HCT116 (cell line): ENCODE results near the gene TMEM176B. TPM values are rescaled to one million over a fixed set of nuclear protein-coding genes. Genes with fewer than 3 reads are reported as not detected.

Experiments used
- ATAC-seq: fragments of 200-7000 bp; cut with Tn5 transposase; 2 replicates; pipeline ENCODE4 v1.9.1; 2020; ENCODE audit warnings: mild to moderate bottlenecking, moderate library complexity
- BruUV-seq: library from RNA; stranded (reverse); fragments of 400-500 nt; replicated peaks from 2 replicates; lab custom pipeline; 2021; lab: Mats Ljungman, UMichigan
- CTCF ChIA-PET: fragments of 300-600 bp; sonication (Branson Sonifier 250); formaldehyde crosslinking; loops from one replicate; lab custom pipeline; 2021; ENCODE audit warnings: antibody characterized with exemption; lab: Charles Lee
- POLR2A ChIA-PET: fragments of 300-600, 350-600 bp; sonication (Branson Sonifier 250); formaldehyde crosslinking; loops from one replicate; lab custom pipeline; 2021; ENCODE audit warnings: antibody characterized with exemption; lab: Charles Lee
- RAD21 ChIA-PET, 2 experiments: fragments of 300-600 bp; sonication (Branson Sonifier 250); formaldehyde crosslinking; loops; one replicate each; lab custom pipeline; 2023; ENCODE audit warnings: low total read pairs in 2 of 2; ENCODE audit not compliant: uncharacterized antibody in 2 of 2, unreplicated experiment in 2 of 2, low non-redundant PET in 1 of 2; lab: Charles Lee
- DNase-seq: peaks from one replicate; pipeline ENCODE4 v3.0.0-alpha.2; 2010; ENCODE audit warnings: low read depth, low spot score
- H2AFZ ChIP-seq: fragments of 200-600 bp; shearing (Covaris generic), sonication (generic); 2 replicates; pipeline ENCODE4 v1.6.1; 2017; ENCODE audit warnings: low read depth, mixed run types, mixed read lengths, antibody characterized with exemption, low read length; ENCODE audit not compliant: poor library complexity, severe bottlenecking
- H3K27ac ChIP-seq: 2 replicates; pipeline ENCODE4 v1.5.1; 2012; ENCODE audit warnings: low read depth, low read length
- H3K27me3 ChIP-seq: fragments of 200-600 bp; sonication (generic); 2 replicates; pipeline ENCODE4 v1.6.1; 2016; ENCODE audit warnings: mixed run types, low read length, mixed read lengths; ENCODE audit not compliant: insufficient read depth
- H3K36me3 ChIP-seq, 2 experiments: fragments of 200-500 bp in 1 of 2; fragments of 200-600 bp in 1 of 2; sonication (Bioruptor generic) in 1 of 2; sonication (generic) in 1 of 2; 2 replicates each; pipeline versions ENCODE4 v1.5.1 to v1.6.1; 2014 to 2016; ENCODE audit warnings: low read length in 2 of 2, inconsistent platforms in 1 of 2, mixed read lengths in 1 of 2, mixed run types in 1 of 2; ENCODE audit not compliant: insufficient read depth in 2 of 2, control insufficient read depth in 1 of 2
- H3K4me1 ChIP-seq, 2 experiments: fragments of 200-600 bp in 1 of 2; sonication (generic) in 1 of 2; 2 replicates each; pipeline versions ENCODE4 v1.5.1 to v1.6.1; 2012 to 2017; ENCODE audit warnings: low read length in 2 of 2, inconsistent platforms in 1 of 2, mild to moderate bottlenecking in 1 of 2, mixed read lengths in 1 of 2, mixed run types in 1 of 2, moderate library complexity in 1 of 2; ENCODE audit not compliant: insufficient read depth in 2 of 2, control insufficient read depth in 1 of 2
- H3K4me2 ChIP-seq: fragments of 200-600 bp; sonication (generic); 2 replicates; pipeline ENCODE4 v1.6.1; 2017; ENCODE audit warnings: mixed run types, low read length, mixed read lengths
- H3K4me3 ChIP-seq, 2 experiments: fragments of 200-600 bp in 1 of 2; sonication (generic) in 1 of 2; replicated peaks in 1 of 2; 2 replicates each; pipeline ENCODE4 v1.5.1; 2011 to 2016; ENCODE audit warnings: low read length in 2 of 2, control low read depth in 1 of 2, low read depth in 1 of 2, mild to moderate bottlenecking in 1 of 2, mixed read lengths in 1 of 2, mixed run types in 1 of 2
- H3K79me2 ChIP-seq: fragments of 200-600 bp; sonication (generic); 2 replicates; pipeline ENCODE4 v1.6.1; 2017; ENCODE audit warnings: mild to moderate bottlenecking, mixed run types, low read length, moderate library complexity, mixed read lengths; ENCODE audit not compliant: insufficient read depth
- H3K9ac ChIP-seq: fragments of 200-600 bp; sonication (generic); 2 replicates; pipeline ENCODE4 v1.6.1; 2016; ENCODE audit warnings: low read length, mixed read lengths
- H3K9me2 ChIP-seq: fragments of 200-600 bp; sonication (generic), shearing (Covaris generic); 2 replicates; pipeline ENCODE4 v1.6.1; 2017; ENCODE audit warnings: mixed run types, mild to moderate bottlenecking, moderate library complexity; ENCODE audit not compliant: insufficient read depth
- H3K9me3 ChIP-seq, 2 experiments: fragments of 200-500 bp in 1 of 2; fragments of 200-600 bp in 1 of 2; sonication (Bioruptor generic) in 1 of 2; sonication (generic) in 1 of 2; 2 replicates each; pipeline ENCODE4 v1.6.1; 2014 to 2017; ENCODE audit warnings: low read length in 2 of 2, mixed read lengths in 2 of 2, inconsistent platforms in 1 of 2, low read depth in 1 of 2, mild to moderate bottlenecking in 1 of 2, mixed run types in 1 of 2, moderate library complexity in 1 of 2; ENCODE audit not compliant: control insufficient read depth in 1 of 2, insufficient read depth in 1 of 2
- H4K20me1 ChIP-seq: fragments of 200-600 bp; sonication (generic), shearing (Covaris generic); 2 replicates; pipeline ENCODE4 v1.6.1; 2017; ENCODE audit warnings: mixed run types, mild to moderate bottlenecking, moderate library complexity; ENCODE audit not compliant: insufficient read depth
- EGR1 ChIP-seq: IDR thresholded peaks from 2 replicates; pipeline ENCODE4 v1.6.1; 2012; ENCODE audit warnings: low read depth
- EZH2phosphoT487 ChIP-seq: fragments of 200-600 bp; IDR thresholded peaks from 2 replicates; pipeline ENCODE4 v1.6.1; 2018; ENCODE audit warnings: antibody characterized with exemption, borderline replicate concordance
- JUND ChIP-seq: IDR thresholded peaks from 2 replicates; pipeline ENCODE4 v1.6.1; 2012
- POLR2AphosphoS5 ChIP-seq: IDR thresholded peaks from 2 replicates; pipeline ENCODE4 v1.6.1; 2011; ENCODE audit warnings: mild to moderate bottlenecking, low read depth, low read length, moderate library complexity
- RAD21 ChIP-seq: IDR thresholded peaks from 2 replicates; pipeline ENCODE4 v1.6.1; 2012; ENCODE audit warnings: low read depth, mild to moderate bottlenecking
- SP1 ChIP-seq: IDR thresholded peaks from 2 replicates; pipeline ENCODE4 v1.6.1; 2012; ENCODE audit warnings: low read depth
- YY1 ChIP-seq: IDR thresholded peaks from 2 replicates; pipeline ENCODE4 v1.6.1; 2011; ENCODE audit warnings: low read length, low read depth, moderate library complexity, mild to moderate bottlenecking; ENCODE audit not compliant: insufficient replicate concordance; ENCODE audit errors: extremely low read depth
- ZFX ChIP-seq: fragments of 450-650 bp; IDR thresholded peaks from 2 replicates; pipeline ENCODE4 v1.6.1; 2017
- ZNF274 ChIP-seq: fragments of 200-500 bp; sonication (Bioruptor generic); IDR thresholded peaks from 2 replicates; pipeline ENCODE4 v1.6.1; 2014; ENCODE audit warnings: mild to moderate bottlenecking, low read depth, low read length, inconsistent platforms
- intact Hi-C: fragments of 100-400 bp; cut with micrococcal nuclease; formaldehyde crosslinking; loops from 2 replicates; pipeline ENCODE4 v1.10.0; 2022
- total RNA-seq: library from RNA; stranded (reverse); gene quantifications from one replicate; pipeline ENCODE4 v1.2.1, GENCODE V29; 2021; ENCODE audit not compliant: unreplicated experiment
- TF ChIP-seq, protein P1 (sequence below), 3 experiments: fragments of 200-600 bp in 1 of 3; sonication (generic) in 1 of 3; IDR thresholded peaks in 2 of 3; conservative IDR thresholded peaks in 1 of 3; 2 replicates each; pipeline ENCODE4 v1.5.1; 2012 to 2017; ENCODE audit warnings: low read depth in 2 of 3, low read length in 2 of 3, antibody characterized with exemption in 1 of 3, borderline replicate concordance in 1 of 3, control low read depth in 1 of 3, mild to moderate bottlenecking in 1 of 3, mixed read lengths in 1 of 3, mixed run types in 1 of 3, moderate library complexity in 1 of 3; ENCODE audit not compliant: insufficient read depth in 1 of 3

The TMEM176B gene
- total RNA-seq, 1 experiment from 2014 or later: 0.42 TPM

DNA sequence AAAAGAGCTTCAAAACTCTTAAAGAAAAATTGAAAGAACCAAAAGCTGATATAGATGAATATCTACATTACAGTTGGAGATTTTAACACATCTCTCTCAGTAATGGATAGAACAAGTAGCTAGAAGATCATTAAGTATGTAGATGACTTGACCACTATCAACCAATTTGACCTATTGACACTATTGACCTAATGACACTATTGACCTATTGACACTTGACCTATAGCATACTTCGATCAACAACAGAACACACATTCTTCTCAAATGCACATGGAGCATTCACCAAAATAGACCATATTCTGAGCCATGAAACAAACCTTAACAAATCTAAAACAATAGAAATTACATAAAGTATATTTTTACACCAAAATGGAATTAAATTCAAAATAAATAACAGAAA lies 40.7 kb downstream of the TMEM176B start:
- ChIA-PET RAD21 (no interaction called here), CTCF (interaction anchor here (1.4 kb wide), 1 partner anchor 310 kb away, joined by 3 read pairs; no protein-coding TSS in a partner anchor), POLR2A (no interaction called here)
- DNase-seq (no peak), ATAC-seq (no peak)
- intact Hi-C loops: loop anchor here (5.0 kb wide), 1 partner anchor 472 kb away; no protein-coding TSS in a partner anchor
- H3K27ac ChIP-seq: no peak overlapping the region
- H3K4me3 ChIP-seq: no peak overlapping the region
- H3K9me3 ChIP-seq: no peaks in the 10 kb centered on the region
- H3K9ac ChIP-seq: no peak overlapping the region
- H3K4me2 ChIP-seq: no peak overlapping the region
- H3K4me1 ChIP-seq: no peaks in the 10 kb centered on the region
- no peaks in the 10 kb centered on the region for H3K9me2 ChIP-seq
- H2AFZ ChIP-seq: no peak overlapping the region
- TF ChIP-seq SP1 (no peak), POLR2AphosphoS5 (no peak), ZFX (no peak), ZNF274 (no peak), EZH2phosphoT487 (no peak)
- no peaks in the 10 kb centered on the region for H3K79me2 ChIP-seq
- no TSS peak for BruUV-seq
- no peaks in the 10 kb centered on the region; the same call in 1 of the 2 replicates for H4K20me1 ChIP-seq
- H3K36me3 ChIP-seq: no peaks in the 10 kb centered on the region
- H3K27me3 ChIP-seq: no peaks in the 10 kb centered on the region; the same call in 1 of the 2 replicates

DNA sequence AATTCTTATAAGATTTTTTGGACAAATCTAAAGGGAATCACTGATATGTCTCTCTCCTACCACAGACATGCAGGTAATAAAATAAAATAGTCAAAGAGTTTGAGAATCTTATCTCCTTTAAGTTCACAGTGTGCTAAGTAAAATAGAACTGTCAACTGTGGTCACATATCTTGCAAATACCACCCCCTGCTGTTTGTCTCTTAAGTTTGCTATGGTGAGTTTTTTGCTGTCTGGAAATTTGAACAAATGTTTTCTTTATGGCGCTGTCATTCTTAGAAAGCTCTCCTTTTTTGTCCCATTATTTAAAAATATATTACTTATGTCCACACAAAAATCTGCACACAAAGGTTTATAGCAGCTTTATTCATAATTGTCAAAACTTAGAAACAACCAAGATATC lies 43.3 kb downstream of the TMEM176B start:
- intact Hi-C loops: loop anchor here (2.0 to 5.0 kb wide), 2 partner anchors 308 to 470 kb away; no protein-coding TSS in a partner anchor
- Histone ChIP-seq H3K79me2 (no peaks in the 10 kb centered on the region), H3K9ac (no peak overlapping the region), H2AFZ (no peak overlapping the region), H3K9me2 (no peaks in the 10 kb centered on the region), H3K4me3 (no peak overlapping the region), H4K20me1 (no peaks in the 10 kb centered on the region; the same call in 1 of the 2 replicates), H3K27me3 (peaks cover 2% of the 10 kb centered on the region), H3K27ac (no peak overlapping the region), H3K4me1 (no peaks in the 10 kb centered on the region), H3K4me2 (no peak overlapping the region), H3K36me3 (no peaks in the 10 kb centered on the region), H3K9me3 (no peaks in the 10 kb centered on the region)
- no peak for TF ChIP-seq YY1
- TF ChIP-seq, protein P1, sequence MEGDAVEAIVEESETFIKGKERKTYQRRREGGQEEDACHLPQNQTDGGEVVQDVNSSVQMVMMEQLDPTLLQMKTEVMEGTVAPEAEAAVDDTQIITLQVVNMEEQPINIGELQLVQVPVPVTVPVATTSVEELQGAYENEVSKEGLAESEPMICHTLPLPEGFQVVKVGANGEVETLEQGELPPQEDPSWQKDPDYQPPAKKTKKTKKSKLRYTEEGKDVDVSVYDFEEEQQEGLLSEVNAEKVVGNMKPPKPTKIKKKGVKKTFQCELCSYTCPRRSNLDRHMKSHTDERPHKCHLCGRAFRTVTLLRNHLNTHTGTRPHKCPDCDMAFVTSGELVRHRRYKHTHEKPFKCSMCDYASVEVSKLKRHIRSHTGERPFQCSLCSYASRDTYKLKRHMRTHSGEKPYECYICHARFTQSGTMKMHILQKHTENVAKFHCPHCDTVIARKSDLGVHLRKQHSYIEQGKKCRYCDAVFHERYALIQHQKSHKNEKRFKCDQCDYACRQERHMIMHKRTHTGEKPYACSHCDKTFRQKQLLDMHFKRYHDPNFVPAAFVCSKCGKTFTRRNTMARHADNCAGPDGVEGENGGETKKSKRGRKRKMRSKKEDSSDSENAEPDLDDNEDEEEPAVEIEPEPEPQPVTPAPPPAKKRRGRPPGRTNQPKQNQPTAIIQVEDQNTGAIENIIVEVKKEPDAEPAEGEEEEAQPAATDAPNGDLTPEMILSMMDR (IDR thresholded peaks at IDR 0.05 in 2 of 3, conservative IDR thresholded peaks at IDR 0.05 in 1 of 3; ENCODE audit: borderline replicate concordance in 1 of 3, insufficient read depth in 1 of 3, low read depth in 2 of 3, low read length in 2 of 3): peak; percentile 17 to 41 (median 34); a peak in 4 of 6 replicates
- TF ChIP-seq EGR1: no peak
- TF ChIP-seq SP1: no peak
- no peak for TF ChIP-seq JUND
- no peak for TF ChIP-seq ZNF274
- peak; percentile 63 for TF ChIP-seq RAD21
- RAD21 ChIA-PET: no interaction called here
- BruUV-seq: no TSS peak
- CTCF ChIA-PET: no interaction called here
- POLR2A ChIA-PET: no interaction called here
- DNase-seq (no peak), ATAC-seq (no peak)
